Stimulated activated CD4-positive, alpha-beta T cell treated with anti-CD3 and anti-CD28 coated beads, TNF-alpha, amount 100 ng/mL, for 24 hours (primary cell): ENCODE measurements around the gene IQGAP3.

Experiments
- DNase-seq, 3 experiments: peaks; one replicate each; pipeline ENCODE4 v3.0.0-alpha.2; 2020; ENCODE audit warnings: low read depth in 3 of 3

Gene IQGAP3

DNA sequence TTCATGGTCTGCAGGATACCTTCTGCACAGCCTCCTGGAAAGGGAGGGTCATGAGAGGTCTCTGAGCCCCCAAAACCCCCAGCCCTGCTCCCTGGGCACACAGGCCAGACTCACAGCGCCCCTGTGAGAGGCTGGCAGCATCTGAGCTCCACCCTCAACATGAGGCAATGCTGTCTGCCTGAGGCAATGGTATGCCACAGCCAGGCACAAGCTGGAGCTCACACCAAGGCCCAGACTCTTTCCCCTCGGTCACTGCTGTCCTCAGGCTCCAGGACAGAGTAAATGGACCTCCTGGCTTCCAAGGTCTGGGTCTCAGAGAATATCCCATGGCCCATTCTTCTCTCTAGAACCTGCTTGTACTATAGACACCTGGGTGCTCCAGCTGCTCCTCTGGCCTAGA is 89.0 kb downstream of the IQGAP3 start:
- no peak for DNase-seq

DNA sequence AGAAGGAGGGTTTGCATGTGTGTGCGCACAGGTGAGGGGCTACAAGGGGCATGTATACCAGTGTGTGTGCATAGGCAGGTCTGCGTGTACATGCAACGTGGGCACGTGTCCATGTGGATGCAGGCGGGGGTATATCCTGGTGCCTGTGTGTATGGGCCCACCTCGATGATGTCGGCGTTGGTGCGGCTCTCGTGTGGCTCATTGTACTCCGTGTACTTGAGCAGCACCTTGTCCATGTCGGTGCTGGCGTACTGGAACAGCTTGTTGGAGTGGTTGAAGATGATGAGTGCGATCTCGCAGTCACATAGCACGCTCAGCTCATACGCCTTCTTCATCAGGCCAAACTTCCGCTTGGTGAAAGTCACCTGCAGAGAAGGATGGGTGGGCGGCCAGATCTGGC is 90.1 kb downstream of the IQGAP3 start:
- DNase-seq, result no peak

DNA sequence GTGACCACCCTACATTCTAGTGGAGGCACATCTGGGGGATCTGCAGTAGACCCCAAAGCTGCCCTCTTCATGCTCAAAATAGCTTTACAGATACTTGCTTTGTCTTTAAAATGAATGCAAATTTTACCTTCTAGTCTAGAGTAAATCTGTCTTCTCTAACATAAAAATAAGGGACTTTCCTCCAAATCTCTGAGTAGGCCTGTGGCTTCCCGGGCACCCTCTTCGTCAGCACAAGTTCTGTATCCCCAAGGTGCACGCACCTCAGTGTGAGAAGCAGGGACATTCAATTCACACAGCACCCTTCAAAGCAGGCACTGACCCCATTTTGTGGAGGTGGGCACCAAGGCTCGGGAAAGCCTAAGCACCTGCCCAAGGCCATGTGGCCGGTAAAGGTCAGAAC is 90.8 kb downstream of the IQGAP3 start:
- no peak for DNase-seq

DNA sequence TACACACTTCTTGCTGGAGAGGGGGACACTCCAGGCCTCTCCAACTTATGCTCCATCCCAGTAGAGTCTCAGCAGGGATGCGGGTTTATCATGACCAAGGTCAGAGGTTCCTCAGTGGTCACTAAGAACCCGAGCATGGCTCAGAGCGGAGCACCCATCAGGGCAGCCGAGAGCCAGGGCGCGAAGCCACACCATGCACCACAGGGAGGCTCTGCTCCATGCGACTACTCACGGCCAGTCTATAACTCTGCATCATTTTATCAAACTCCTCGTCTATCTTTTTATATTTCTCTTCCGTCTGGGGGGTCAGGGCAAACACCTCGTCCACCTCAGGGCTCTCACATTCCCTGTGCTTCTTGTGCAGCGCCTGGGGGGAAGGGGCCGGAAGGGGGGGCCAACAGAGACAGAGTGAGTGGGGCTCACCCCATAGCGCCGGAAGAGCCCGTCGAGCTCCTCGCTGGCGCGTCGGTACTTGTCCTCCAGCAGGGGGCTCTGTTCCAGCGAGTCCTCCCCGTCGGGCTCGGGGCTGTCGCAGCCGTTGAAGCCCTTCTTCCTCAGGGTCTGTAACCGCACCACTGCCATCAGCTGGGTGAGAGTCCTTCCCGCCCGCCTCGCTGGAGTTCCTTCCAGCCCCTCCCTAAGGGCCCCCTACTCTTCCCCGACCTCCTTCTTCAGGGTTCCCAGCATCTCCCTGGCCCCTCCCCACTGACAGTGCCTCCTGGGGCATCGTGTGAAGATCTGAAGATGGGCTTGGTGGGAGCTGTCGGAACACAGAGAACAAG is 91.8 kb downstream of the IQGAP3 start:
- peak in 2 of 3 experiments; percentile 67 to 72 for DNase-seq

DNA sequence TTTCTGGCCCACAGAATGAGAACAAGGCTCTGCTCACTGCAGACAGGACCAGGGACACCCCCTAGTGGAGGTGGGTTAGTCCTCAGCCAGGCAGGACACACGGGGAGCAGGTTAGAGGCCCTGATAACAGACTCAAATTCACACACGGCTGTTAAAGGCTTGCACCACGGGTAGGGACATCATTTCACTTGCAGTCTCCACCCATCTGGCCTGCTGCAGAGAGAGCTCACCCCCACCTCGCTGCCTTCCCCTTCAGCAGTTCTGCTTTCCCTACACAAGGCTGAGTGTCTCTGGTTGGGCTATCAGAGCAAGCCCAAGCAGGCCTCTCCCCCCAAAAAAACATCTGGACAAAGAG is 92.4 kb downstream of the IQGAP3 start:
- DNase-seq, result no peak

DNA sequence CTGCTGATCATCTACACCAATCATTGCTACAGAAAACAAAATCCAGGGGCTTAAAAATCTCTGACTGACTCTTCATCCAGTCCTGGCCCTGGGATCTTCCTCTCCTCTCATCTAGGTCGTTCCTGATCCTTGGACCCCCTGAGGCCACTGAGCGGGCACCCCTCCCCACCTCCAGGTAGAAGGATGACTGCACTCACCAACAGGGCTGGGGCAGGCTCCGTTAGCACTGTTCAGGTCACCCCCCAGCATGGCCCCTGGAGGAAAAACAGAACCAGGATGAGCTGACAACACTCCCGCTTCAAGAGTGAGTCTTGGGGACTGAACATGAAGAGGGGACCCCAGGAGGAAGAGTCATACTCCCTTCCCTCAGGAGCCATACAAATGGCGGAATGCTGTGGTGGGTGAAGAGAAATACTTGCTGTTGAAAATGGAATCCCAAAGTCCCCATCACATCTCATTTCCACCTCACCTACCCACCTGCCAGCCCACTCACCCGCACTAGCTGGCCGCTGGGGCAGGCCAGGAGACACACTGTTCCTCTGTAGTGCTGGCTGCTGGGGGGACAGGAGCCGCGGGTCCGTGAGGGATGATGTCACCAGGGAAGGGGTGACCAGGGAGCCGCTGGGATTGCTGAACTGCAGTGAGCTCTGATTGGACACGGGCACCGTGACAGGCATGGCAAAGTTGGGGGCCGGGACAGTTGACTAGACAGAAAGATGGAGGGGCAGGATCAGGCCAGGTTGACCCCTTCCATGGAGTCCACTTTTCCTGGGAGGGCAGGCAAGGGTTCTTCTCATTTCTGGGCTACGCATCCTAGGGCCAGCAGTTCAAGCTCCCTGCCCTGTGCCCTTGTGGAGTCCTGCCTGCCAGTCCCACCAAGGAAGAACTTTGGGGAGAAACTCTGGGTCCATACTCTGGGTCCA is 93.0 kb downstream of the IQGAP3 start:
- no peak for DNase-seq

DNA sequence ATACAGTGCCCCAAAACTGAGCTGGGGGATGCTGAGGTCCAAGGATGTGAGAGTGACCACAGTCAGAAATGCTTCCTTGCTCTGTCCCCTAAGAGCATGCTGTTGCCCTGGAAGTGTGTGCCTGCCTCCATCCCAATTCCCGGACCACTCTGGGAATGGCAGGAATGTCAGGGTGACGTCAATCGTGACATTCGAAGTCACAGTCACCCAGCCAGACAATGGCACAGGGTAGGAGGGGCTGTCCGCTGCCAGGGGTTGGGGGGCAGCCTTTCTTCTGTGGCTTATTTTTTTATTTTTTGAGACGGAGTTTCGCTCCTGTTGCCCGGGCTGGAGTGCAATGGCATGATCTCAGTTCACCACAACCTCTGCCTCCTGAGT is 94.1 kb downstream of the IQGAP3 start:
- DNase-seq, result no peak

DNA sequence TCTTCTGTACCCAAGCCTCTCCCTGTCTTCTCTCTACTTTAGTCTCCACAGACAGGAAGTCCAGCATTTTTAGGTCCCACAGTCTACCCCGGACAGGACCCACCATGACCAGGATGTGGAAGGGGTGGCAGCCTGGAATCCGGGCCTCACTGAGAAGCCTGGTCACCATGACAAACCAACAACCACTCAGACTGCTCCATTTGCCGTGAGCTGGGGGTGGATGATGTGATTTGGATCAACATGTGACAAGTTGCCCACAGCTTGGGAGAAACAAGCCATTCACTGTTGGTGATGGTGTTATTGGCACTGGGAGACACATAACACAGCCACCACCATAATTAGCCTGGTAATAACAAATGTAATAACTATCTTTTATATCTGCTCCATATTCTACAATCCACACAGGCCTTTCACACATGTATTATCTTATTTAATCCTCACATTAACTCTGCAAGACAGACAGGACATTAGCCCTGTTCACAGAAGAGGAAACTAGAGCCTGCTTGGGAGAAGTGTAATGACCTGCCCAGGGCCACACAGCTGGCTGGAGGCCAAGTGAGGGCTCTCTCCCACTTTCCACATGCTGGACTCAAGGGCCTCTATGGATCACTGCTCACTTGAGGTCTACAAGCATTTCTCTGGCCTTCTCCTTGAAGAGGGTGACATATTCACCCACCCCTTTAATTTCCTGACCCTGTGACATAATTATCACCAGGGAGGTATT is 94.7 kb downstream of the IQGAP3 start:
- DNase-seq, result no peak

DNA sequence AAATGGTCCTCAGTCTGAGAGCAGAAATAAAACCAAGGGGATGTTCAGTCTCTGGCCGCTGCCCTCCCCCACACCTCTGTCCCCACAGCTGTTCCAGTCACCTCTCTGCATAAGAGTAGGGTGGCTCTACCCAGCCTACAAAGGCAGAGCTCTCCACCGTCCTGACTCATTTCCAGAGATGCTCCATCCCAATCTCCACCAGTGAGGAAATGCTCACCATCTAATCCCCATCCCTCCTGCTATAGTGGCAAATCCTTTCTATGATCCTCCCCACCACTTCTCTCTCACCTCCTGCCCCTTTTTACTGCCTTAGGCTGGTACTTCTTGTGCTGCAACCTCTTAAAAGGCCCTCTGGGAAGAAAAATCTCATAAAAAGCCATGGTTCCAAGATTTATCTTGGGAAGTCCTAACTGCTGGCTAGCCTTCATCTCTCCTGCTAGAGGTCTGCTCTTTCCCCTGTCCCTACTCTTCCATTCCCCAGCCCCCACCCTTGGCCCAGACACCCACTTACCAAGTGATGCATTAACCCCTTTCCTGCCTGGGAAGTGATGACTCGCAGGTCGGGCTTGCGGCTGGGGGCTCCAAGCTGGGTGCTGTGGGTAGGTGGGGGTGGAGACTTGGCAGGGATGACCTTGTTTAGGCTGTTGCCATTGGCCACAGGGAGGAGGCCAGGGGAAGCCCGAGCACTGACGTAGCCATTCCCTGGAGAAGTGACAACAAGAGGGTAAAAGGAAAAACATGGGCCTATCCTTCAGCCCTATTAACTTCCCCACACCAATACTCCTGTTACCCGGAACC is 95.7 kb downstream of the IQGAP3 start:
- DNase-seq, result peak in 1 of 3 experiments; percentile 49

DNA sequence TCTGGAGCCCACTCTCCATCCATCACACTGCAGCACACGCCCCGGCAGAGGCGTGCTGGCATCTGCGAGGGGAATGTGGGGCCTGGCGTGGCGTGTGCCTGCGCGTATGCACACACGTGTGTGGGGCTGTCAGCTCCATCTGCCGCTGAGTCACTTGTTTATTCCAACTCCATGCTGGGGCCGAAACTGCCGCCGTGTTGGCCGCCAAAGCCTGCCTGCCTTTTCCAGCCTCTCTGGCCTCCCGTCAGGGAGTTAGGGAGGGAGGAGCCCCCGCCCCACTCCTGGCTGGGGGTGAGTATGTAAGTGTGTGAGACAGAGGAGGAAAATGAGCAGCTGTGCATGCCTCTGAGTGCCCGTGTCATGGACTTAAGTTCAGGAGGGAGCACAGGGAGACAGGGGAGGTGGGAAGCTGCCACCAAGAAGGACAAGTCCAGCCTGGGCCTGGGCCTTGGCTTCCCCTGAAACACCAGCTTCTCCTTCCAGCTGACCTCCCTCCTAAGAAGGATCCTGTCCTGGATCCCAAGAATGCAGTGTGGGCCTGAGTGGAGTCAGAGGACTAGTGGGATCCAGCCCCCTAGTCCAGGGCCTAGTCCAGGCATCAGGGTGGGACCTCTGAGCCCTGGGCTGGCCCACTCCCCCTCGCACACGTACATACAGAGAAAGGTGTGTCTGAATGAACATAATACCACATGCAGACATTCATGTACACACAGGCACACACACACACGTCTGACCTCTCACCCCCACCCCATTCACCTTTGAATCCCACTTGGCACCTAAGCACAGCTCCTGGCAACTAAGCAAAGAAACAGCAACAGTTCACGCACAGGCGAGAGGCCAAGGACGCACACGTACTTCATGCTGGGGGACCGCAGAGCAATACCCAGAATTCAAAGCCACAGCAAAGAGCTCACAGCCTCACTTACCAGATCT is 96.5 kb downstream of the IQGAP3 start:
- no peak for DNase-seq
